CD8-positive, alpha-beta memory T cell (primary cell): ENCODE measurements around the gene PTTG1IP2. TPM values are rescaled to one million over a fixed set of nuclear protein-coding genes. Genes with fewer than 3 reads are reported as not detected.

Experiments used
- CTCF ChIA-PET: fragments of 350-600 bp; sonication (Branson Sonifier 250); formaldehyde crosslinking; loops from one replicate; lab custom pipeline; 2021; ENCODE audit warnings: antibody characterized with exemption; lab: Charles Lee
- POLR2A ChIA-PET: fragments of 350-600 bp; sonication (Branson Sonifier 250); formaldehyde crosslinking; loops from one replicate; lab custom pipeline; 2021; ENCODE audit warnings: antibody characterized with exemption; lab: Charles Lee
- DNase-seq, 5 donors: peaks; one replicate each; pipeline versions ENCODE4 v3.0.0 to v3.0.0-alpha.2; 2020 to 2022; ENCODE audit warnings: mixed read lengths in 1 of 5
- H3K27ac ChIP-seq: one replicate; pipeline ENCODE4 v1.7.0; 2013; ENCODE audit warnings: low read depth, mild to moderate bottlenecking, low read length, moderate library complexity
- H3K27me3 ChIP-seq: 2 replicates; pipeline ENCODE4 v1.7.0; 2013; ENCODE audit warnings: low read length, mild to moderate bottlenecking; ENCODE audit not compliant: insufficient read depth, poor library complexity, severe bottlenecking
- H3K36me3 ChIP-seq: 2 replicates; pipeline ENCODE4 v1.7.0; 2013; ENCODE audit warnings: mild to moderate bottlenecking, low read length, moderate library complexity; ENCODE audit not compliant: insufficient read depth
- H3K4me1 ChIP-seq: 2 replicates; pipeline ENCODE4 v1.7.0; 2013; ENCODE audit warnings: mild to moderate bottlenecking, low read length, moderate library complexity; ENCODE audit not compliant: insufficient read depth
- H3K4me3 ChIP-seq: 2 replicates; pipeline ENCODE4 v1.7.0; 2013; ENCODE audit warnings: mild to moderate bottlenecking, low read length
- H3K9me3 ChIP-seq: 2 replicates; pipeline ENCODE4 v1.7.0; 2013; ENCODE audit warnings: mild to moderate bottlenecking, low read length
- H3K27ac Mint-ChIP-seq, 8 donors: one replicate each; pipeline ENCODE4 v1.8.0; 2020 to 2021; ENCODE audit warnings: mixed read lengths in 8 of 8, mild to moderate bottlenecking in 6 of 8, inconsistent platforms in 3 of 8, moderate library complexity in 3 of 8
- H3K27me3 Mint-ChIP-seq, 2 donors: one replicate each; pipeline ENCODE4 v1.8.0; 2020 to 2021; ENCODE audit warnings: mixed read lengths in 2 of 2, mild to moderate bottlenecking in 1 of 2, moderate library complexity in 1 of 2
- H3K36me3 Mint-ChIP-seq, 3 donors: one replicate each; pipeline ENCODE4 v1.8.0; 2020 to 2021; ENCODE audit warnings: mixed read lengths in 3 of 3, inconsistent platforms in 1 of 3, mild to moderate bottlenecking in 1 of 3
- H3K4me1 Mint-ChIP-seq, 3 donors: one replicate each; pipeline ENCODE4 v1.8.0; 2020 to 2021; ENCODE audit warnings: mixed read lengths in 3 of 3, inconsistent platforms in 1 of 3, mild to moderate bottlenecking in 1 of 3
- H3K4me3 Mint-ChIP-seq, 7 donors: one replicate each; pipeline ENCODE4 v1.8.0; 2020 to 2021; ENCODE audit warnings: mixed read lengths in 7 of 7, mild to moderate bottlenecking in 6 of 7, moderate library complexity in 4 of 7, inconsistent platforms in 2 of 7
- H3K9me3 Mint-ChIP-seq, 5 donors: one replicate each; pipeline ENCODE4 v1.8.0; 2020 to 2022; ENCODE audit warnings: mixed read lengths in 5 of 5, mild to moderate bottlenecking in 3 of 5, moderate library complexity in 2 of 5, inconsistent platforms in 1 of 5
- polyA plus RNA-seq: library from polyadenylated mRNA; unstranded; fragments of 300-500 nt; fragmentation: Illumina TruSeq; gene quantifications from one replicate; pipeline ENCODE4 v1.2.3, GENCODE V29; 2021
- total RNA-seq, 2 experiments: library from RNA; stranded (reverse); gene quantifications; one replicate each; pipeline ENCODE4 v1.2.3, GENCODE V29; 2021

The PTTG1IP2 gene
- total and polyA plus RNA-seq, 3 experiments from 2014 or later, result not detected

- ChIA-PET POLR2A (no interaction called here), CTCF (no interaction called here)
- no peaks in the 10 kb centered on the region for H3K4me1 Mint-ChIP-seq
- H3K9me3 Mint-ChIP-seq, result peaks cover 0 to 2% (median 0%) of the 10 kb centered on the region in 5 donors
- H3K4me3 ChIP-seq, result no peak overlapping the region
- peaks cover 4% of the 10 kb centered on the region in 2 donors for H3K27me3 Mint-ChIP-seq
- H3K27me3 ChIP-seq, result no peaks in the 10 kb centered on the region
- no peak overlapping the region for H3K27ac Mint-ChIP-seq
- H3K4me1 ChIP-seq, result no peaks in the 10 kb centered on the region
- H3K9me3 ChIP-seq, result no peaks in the 10 kb centered on the region
- H3K36me3 ChIP-seq, result no peaks in the 10 kb centered on the region
- no peak overlapping the region for H3K27ac ChIP-seq
- no peak overlapping the region for H3K4me3 Mint-ChIP-seq
- DNase-seq, result no peak
- no peaks in the 10 kb centered on the region for H3K36me3 Mint-ChIP-seq
Observed at GRCh38 chr7:90538405-90538804, 69.0 kb downstream of the PTTG1IP2 start.

GRCh38 chr7:90540406-90540805 lies 71.0 kb downstream of the PTTG1IP2 start:
- Mint-ChIP-seq H3K27ac (no peak overlapping the region), H3K9me3 (peaks cover 0 to 2% (median 0%) of the 10 kb centered on the region in 5 donors), H3K27me3 (peaks cover 4 to 6% of the 10 kb centered on the region in 2 donors), H3K36me3 (no peaks in the 10 kb centered on the region), H3K4me3 (no peak overlapping the region), H3K4me1 (no peaks in the 10 kb centered on the region)
- H3K36me3 ChIP-seq, result no peaks in the 10 kb centered on the region
- DNase-seq, result no peak
- H3K27me3 ChIP-seq, result no peaks in the 10 kb centered on the region
- CTCF ChIA-PET, result no interaction called here
- no peaks in the 10 kb centered on the region for H3K9me3 ChIP-seq
- H3K4me1 ChIP-seq, result no peaks in the 10 kb centered on the region
- H3K4me3 ChIP-seq, result no peak overlapping the region
- POLR2A ChIA-PET, result no interaction called here
- no peak overlapping the region for H3K27ac ChIP-seq

- Histone ChIP-seq H3K4me1 (no peaks in the 10 kb centered on the region), H3K9me3 (no peaks in the 10 kb centered on the region), H3K4me3 (no peak overlapping the region), H3K36me3 (no peaks in the 10 kb centered on the region), H3K27ac (no peak overlapping the region), H3K27me3 (no peaks in the 10 kb centered on the region)
- Mint-ChIP-seq H3K4me1 (no peaks in the 10 kb centered on the region), H3K36me3 (no peaks in the 10 kb centered on the region), H3K4me3 (no peak overlapping the region), H3K9me3 (peaks cover 5 to 10% (median 6%) of the 10 kb centered on the region in 5 donors), H3K27ac (peak overlapping the region in 1 of 8 donors; percentile 13), H3K27me3 (peaks cover 0 to 9% of the 10 kb centered on the region in 2 donors)
- ChIA-PET POLR2A (no interaction called here), CTCF (no interaction called here)
- no peak for DNase-seq
Observed at GRCh38 chr7:90551036-90551435, 81.6 kb downstream of the PTTG1IP2 start.

GRCh38 chr7:90552521-90552920 lies 83.1 kb downstream of the PTTG1IP2 start:
- H3K36me3 ChIP-seq, result no peaks in the 10 kb centered on the region
- Mint-ChIP-seq H3K4me1 (no peaks in the 10 kb centered on the region), H3K27me3 (peaks cover 0 to 9% of the 10 kb centered on the region in 2 donors), H3K27ac (no peak overlapping the region), H3K9me3 (peaks cover 2 to 10% (median 5%) of the 10 kb centered on the region in 5 donors), H3K4me3 (no peak overlapping the region), H3K36me3 (no peaks in the 10 kb centered on the region)
- ChIA-PET POLR2A (no interaction called here), CTCF (no interaction called here)
- H3K27me3 ChIP-seq, result no peaks in the 10 kb centered on the region
- H3K27ac ChIP-seq, result no peak overlapping the region
- no peaks in the 10 kb centered on the region for H3K9me3 ChIP-seq
- H3K4me3 ChIP-seq, result no peak overlapping the region
- no peaks in the 10 kb centered on the region for H3K4me1 ChIP-seq
- DNase-seq, result no peak

GRCh38 chr7:90560730-90561129 lies 91.3 kb downstream of the PTTG1IP2 start:
- ChIA-PET POLR2A (no interaction called here), CTCF (no interaction called here)
- Histone ChIP-seq H3K36me3 (no peaks in the 10 kb centered on the region), H3K27me3 (no peaks in the 10 kb centered on the region), H3K4me1 (no peaks in the 10 kb centered on the region), H3K4me3 (no peak overlapping the region), H3K9me3 (no peaks in the 10 kb centered on the region), H3K27ac (no peak overlapping the region)
- no peak for DNase-seq
- no peak overlapping the region for H3K4me3 Mint-ChIP-seq
- no peak overlapping the region for H3K27ac Mint-ChIP-seq
- H3K27me3 Mint-ChIP-seq, result no peaks in the 10 kb centered on the region
- no peaks in the 10 kb centered on the region for H3K4me1 Mint-ChIP-seq
- no peaks in the 10 kb centered on the region for H3K36me3 Mint-ChIP-seq
- peaks cover 0 to 4% (median 2%) of the 10 kb centered on the region in 5 donors for H3K9me3 Mint-ChIP-seq

Other genes with a start within 250 kb of the PTTG1IP2 start
- gene CFAP69, start 224.5 kb upstream of the PTTG1IP2 start, total RNA-seq, result under 1 TPM; 0.53 to 0.81 TPM
- gene CFAP69, start 224.5 kb upstream of the PTTG1IP2 start, polyA plus RNA-seq, result not detected
- gene FAM237B, start 148.3 kb upstream of the PTTG1IP2 start, total RNA-seq, result not detected
- not detected for gene FAM237B, start 148.3 kb upstream of the PTTG1IP2 start, polyA plus RNA-seq
- gene GTPBP10, start 122.9 kb upstream of the PTTG1IP2 start, total RNA-seq, result 10 to 100 TPM; 37.6 to 43.3 TPM
- 31.3 TPM for gene GTPBP10, start 122.9 kb upstream of the PTTG1IP2 start, polyA plus RNA-seq
- 1 to 10 TPM; 3.7 to 4.9 TPM for gene CLDN12, start 66.2 kb upstream of the PTTG1IP2 start, total RNA-seq
- 0.82 TPM for gene CLDN12, start 66.2 kb upstream of the PTTG1IP2 start, polyA plus RNA-seq
- gene CDK14, start 126.7 kb downstream of the PTTG1IP2 start, total RNA-seq, result under 1 TPM in 1 of 2 experiments, not detected in 1; 0.20 TPM
- gene CDK14, start 126.7 kb downstream of the PTTG1IP2 start, polyA plus RNA-seq, result 0.05 TPM